Measurements from ENCODE around the gene YTHDC2.

Gene YTHDC2

GRCh38 chr5:113513384-113514288 is at the start of gene YTHDC2:
TSS of gene YTHDC2 (plus strand) at chr5:113513694. CDS start at chr5:113513896, 202 bp downstream.
- peak; percentile 85 for DNase-seq

- no peak for DNase-seq
These were observed 39.3 kb upstream of the YTHDC2 start for GRCh38 chr5:113474100-113474728.

- no peak for DNase-seq
These were observed 34.8 kb upstream of the YTHDC2 start for GRCh38 chr5:113478691-113479090.

DNA sequence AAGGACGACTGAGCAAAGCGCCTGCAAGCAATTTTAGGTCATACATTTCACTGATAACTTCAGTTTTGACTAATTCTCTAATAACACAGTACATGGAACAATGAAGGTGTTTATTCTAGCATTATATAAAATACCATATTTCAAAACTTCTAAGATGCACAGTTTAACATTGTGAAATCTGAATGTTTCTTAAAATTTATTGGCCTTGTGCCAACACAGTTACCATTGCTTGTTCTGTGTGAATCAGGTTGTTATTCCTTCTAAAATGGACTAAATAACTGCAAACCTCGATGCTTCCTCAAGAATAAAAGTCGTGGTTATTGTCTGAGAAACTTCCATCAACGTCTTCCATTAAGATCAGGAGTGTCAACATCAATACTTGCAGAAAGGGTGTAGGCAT is 33.3 kb upstream of the YTHDC2 start:
- no peak for DNase-seq

- no peak for DNase-seq
These were observed 26.1 kb upstream of the YTHDC2 start for GRCh38 chr5:113487416-113487780.

DNA sequence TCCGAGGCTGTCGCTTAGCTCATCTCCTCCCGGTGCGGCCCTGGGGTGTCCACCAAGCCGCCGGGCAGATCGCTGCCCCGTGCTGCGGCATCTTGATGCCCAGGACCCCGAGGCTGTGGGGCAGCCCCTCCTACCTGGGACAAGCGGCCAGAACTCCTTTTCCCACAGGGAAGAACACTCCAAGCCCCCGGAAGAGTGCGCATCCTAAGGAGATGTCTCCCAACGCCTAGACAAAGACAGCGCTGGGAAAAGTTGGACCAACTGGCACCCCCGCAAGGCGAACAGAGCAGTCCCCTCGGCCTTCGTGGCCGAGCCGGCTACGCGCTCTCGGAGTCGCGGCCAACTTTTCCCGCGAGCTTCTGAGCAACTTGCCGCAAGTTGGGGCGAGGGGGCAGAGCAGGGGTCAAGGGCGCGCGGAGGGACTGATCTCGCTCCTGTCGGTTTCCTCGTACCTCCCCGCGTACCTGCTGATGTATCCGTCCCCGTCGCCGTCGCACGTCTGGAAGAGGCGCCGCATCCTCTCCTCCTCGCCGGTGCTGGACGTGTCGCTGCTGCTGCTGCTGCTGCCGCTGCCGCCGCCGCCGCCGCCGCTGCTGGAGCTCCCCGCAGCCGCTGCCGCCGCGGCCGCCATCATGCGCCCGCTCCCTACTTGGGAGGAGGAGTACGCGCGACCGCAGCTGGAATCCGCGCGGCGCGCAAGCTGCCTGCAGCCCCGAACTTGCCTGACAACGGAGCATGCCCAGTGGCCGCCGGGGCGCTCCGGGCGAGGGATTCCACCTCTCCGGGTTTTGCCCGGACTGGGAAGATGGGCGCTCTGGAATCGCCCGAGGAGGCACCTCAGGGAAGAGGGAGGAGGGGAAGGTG is 25.5 kb upstream of the YTHDC2 start, which contains the start of gene MCC:
Gene MCC (minus strand): TSS at position 673 of the 864 bp plus-strand sequence.
- DNase-seq = peak; percentile 53

DNA sequence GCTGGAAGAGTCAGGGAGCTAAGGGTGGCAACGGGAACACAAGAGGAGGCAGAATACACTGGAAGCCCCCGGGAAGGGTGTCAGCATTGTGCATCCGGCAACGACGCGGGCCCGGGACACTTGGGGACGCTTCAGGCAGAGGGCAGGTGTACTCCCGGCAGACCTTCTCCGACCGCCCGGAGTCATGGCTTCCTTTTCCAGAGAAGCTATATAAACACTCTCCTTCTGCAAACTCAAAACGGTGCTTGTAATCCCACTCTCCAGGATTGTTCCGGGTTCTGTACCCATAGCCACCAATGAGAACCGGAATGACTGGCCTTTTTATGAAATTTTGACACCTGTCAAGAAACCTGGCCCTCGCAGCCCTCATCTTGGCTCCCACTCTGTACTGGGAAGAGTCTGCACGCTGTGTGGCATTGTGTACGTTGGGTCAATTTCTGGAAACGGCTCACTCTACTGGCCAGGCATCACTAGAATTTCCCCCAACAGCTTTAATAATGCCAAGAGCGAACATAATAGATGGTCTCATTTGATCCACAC is 24.8 kb upstream of the YTHDC2 start:
- DNase-seq = no peak

- DNase-seq = no peak
These were observed 24.2 kb upstream of the YTHDC2 start for GRCh38 chr5:113489299-113489698.

GRCh38 chr5:113490317-113490716 is 23.2 kb upstream of the YTHDC2 start:
- no peak for DNase-seq

DNA sequence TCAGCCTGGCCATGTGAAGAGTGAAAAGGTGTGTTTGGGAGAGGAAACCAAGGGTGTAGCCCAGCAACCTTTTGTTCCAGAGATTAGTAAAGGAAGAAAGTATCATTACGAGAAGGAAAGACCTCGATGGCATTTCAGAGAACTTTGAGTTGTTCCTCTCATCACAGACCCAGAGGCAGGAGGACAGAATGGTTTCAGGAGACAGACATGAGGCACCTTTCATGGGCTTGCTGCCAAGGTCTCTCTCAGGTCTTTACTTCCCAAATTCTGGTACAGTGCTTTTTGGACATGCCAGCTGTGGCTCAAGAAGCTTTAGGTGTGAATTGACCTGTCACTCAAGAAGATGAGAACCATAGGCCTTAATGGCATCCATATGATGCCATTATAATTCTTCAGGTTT is 22.5 kb upstream of the YTHDC2 start:
- no peak for DNase-seq

DNA sequence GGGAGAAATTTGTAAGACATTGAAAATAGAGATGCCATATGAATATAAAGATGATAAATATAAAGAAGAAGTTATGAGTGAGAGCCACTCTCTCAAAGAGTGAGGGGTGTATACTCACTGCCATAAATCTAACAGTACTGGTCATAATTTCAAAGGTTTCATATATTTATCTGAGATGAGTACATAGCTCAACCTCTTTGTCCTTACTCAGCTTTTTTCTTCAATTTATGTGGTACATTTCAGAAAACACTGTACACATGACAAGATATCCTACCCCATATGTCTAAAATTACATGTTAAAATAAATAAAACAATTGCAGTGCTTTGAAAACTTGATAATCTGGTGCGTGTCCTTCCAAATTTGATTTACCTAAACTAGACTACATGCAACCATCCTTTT is 20.0 kb upstream of the YTHDC2 start:
- no peak for DNase-seq

GRCh38 chr5:113495422-113495841 is 18.1 kb upstream of the YTHDC2 start:
- DNase-seq = no peak

DNA sequence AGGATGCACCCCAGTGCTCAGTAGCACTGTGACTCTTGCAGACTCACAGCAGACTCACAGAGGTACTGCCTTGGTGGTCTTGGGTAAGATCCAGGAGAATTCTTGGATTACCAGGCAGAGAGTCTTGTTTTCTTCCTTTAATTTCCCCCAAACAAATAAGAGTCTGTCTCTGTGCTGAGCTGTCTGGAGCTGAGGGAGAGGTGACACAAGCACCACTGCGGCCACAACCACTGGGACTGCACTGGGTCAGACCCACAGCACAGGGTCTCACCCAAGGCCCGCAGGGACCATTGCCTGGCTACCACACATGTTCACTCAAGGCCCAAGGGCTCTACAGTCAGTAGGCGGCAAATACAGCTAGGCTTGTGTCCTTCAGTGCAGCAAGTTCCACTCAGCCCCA is 11.4 kb upstream of the YTHDC2 start:
- no peak for DNase-seq

GRCh38 chr5:113503146-113503545 is 10.3 kb upstream of the YTHDC2 start:
- no peak for DNase-seq

- DNase-seq = no peak
These were observed 8.3 kb upstream of the YTHDC2 start for GRCh38 chr5:113505181-113505580.

DNA sequence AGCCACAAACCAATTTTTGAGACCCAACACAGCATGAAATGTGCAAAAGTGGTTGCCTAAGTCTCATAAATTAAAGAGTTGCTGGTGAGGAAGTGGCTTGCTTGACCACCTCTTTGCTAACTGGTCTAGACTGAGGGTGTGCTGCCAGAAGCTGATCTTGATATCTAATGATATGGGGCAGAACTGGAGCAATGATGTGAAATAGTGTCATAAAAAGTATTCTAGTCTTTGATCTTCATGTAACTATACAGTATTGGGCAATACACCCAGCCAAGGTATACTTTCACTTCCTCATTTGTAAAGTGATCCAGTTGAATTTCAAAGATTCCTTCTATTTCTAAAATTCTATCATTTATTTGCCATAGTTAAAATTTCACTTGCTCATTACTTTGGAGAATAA is 5.9 kb upstream of the YTHDC2 start:
- no peak for DNase-seq

DNA sequence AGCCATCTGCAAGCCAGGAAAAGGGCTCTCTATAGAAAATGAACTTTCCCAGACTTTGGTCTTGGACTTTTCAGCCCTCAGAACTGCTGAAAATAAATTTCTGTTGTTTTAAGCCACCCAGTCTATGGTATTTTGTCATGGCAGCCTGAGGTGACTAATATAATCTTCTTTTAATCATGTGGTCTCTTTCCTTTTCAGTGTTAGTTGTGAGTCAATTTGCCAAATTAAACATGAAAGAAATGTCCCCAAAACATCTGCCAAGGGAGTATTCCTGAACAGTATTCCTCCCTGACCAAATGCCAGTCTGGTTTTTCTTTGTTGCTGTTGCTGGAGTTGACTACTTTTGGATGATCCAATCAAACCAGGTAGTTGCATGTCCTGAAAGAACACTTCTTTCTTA is 4.7 kb upstream of the YTHDC2 start:
- DNase-seq = no peak

DNA sequence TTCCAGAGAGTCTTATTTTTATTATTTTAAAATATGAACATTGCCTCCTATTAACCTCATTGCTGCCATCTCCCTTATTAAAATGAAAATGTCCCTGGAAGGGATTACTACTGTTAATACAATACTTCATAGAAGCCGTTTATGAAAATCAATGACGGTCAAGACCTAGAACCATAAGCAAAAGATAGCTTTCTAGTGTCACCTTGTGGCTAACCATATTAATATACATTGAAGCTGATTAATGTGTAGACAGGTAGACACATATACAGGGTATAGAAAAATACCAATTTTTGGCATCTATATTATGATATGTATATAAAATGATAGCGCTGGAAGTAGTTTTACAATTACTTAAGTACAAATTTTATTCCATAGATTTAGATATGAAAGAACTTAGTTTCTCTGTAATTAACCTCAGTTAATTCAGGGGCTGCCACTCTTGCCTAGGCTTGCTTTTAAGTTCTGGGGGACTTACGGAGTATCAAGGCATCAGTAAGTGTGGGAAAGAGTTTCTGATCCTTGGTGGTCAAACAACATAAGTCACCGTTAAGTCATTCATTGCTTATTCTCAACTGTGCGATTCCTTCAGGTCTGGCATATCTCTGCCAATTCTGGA is 2.5 kb upstream of the YTHDC2 start:
- no peak for DNase-seq

DNA sequence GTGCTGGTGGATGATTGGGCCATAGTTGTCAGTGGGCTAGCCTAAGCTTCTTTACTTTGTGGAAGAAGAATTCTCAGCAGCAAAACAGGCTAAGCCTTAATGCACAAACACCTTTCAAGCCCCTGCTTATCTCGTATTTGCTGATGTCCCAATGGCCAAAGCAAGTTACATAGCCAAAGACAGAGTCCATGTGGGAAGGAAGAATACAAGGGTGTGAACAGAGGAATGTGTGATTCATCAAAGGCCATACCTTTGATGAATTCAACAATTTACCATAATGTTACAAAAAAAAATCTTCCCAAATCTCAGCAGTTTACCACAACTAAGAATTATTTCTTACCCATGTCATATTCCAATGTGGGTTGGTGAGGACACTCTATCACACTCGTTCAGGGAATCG is 1.2 kb upstream of the YTHDC2 start:
- DNase-seq = no peak

DNA sequence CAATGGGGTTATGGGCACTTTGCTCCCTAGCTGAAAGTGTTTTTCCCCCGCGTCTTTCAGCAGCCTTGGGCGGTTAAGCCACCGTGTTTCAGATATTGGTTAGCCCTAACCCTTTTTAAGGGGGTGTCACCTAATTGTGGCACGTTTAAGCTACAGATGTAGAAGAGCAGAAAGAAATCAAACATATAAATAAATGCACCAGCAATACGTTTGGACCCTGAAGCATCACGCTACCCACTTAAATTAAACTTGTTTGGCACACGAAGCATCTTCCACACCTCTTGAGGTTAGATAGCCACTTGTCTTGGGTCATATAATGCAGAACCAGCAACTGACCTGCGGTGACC is 768 bp downstream of the YTHDC2 start:
- no peak for DNase-seq

GRCh38 chr5:113518884-113519283 is 5.4 kb downstream of the YTHDC2 start:
- no peak for DNase-seq

DNA sequence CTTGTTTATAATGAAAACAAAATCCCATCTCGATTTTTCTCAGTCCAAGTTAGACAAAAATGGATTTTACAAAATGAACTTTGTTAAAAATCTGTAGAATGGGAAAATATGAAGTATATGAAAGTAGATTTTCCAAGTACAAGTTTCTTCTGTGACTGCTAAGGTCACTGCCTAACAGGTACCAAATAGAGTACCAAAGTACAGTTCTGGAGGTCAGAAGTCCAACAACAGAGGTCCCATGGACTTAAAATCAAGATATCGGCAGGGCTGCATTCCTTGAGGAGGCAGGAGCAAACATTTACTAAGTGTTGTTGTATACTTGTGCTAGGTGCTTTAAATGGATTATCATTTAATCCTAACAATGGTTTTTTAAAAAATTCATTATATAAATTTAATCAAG is 5.9 kb downstream of the YTHDC2 start:
- DNase-seq = no peak

GRCh38 chr5:113520429-113520828 is 6.9 kb downstream of the YTHDC2 start:
- no peak for DNase-seq

All from midbrain (tissue), 1 donor.